CD4-positive, alpha-beta T cell treated with Interferon gamma for 1 hour (primary cell): ENCODE measurements around the gene TCEA3.
A peak's percentile ranks its signal among the peaks of the same experiment; 100 is the strongest.

Source experiments
- DNase-seq: peaks from one replicate; pipeline ENCODE4 v3.0.0-alpha.2; 2020

The TCEA3 gene

DNA sequence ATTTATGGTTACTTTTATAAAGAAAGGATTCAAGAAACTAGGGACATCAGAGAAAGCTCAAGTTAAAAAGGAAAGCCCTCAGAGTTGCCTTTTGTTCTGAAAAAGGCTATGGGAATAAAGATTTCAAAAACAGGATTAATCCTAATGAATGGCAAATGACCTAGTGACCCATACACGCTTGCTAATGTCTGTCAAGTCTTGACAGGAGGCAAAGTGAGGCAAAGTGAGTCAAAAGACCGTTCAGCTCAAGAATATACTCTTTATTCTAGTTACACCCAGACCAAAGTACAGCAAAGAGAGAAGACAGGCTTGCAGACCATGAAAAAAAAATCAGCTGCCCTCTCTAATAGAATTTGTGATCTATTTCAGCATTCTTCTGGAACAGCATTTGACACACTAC, 58.4 kb downstream of the TCEA3 start:
- no peak for DNase-seq

- no peak for DNase-seq
Observed at GRCh38 chr1:23362218-23362713, 62.3 kb downstream of the TCEA3 start.

- DNase-seq, result no peak
Observed at GRCh38 chr1:23358310-23358875, 66.2 kb downstream of the TCEA3 start.

GRCh38 chr1:23357138-23357908, 67.2 kb downstream of the TCEA3 start:
- no peak for DNase-seq

DNA sequence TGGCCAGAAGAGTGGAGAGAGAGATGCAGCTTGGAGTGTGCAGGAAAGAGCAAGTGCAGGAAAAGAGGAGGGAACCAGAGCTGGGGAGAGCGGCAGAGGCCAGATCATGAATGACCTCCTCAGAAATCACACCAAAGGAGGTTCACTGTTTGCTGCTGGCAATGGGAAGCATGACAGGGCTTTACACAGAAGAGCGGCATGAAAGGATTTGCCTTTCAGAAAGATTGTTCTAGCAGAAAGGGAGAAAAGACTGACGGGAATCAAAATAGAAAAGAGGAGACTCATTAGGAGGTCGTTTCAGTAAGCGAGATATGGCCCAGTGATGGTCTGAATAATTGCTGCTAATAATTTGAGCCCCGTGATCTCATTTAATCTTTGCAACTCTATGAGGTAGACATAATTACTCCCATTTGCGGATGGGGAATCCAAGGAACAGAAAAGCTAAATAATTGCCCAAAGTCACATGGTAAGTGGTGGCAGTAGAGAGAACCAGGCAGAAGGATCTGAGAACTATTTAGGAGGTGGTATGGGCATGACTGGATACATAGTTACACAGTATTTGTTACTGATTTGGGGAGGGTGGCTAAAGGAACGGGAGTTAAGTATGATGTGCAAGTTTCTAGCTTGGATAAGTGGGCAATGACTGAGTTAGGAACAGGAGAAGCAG, 67.9 kb downstream of the TCEA3 start:
- DNase-seq, result no peak

DNA sequence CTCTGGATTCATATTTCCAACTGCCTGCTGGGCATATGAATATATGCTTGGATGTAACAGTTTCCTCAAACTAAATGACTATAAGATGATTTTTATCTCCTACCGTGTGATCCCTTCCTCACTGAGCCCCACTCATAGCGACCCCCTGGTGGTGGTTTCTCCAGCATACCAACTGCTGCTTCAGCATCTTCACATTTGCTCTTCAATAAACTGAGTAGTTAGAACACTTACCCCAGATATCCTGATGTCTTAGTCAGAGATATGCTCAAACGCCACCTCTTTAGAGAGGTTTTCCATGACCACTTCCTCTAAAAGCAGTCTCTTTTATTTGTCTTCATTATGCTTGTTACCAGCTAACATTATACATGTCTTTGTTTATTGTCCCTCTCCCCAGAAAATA, 70.3 kb downstream of the TCEA3 start:
- no peak for DNase-seq

DNA sequence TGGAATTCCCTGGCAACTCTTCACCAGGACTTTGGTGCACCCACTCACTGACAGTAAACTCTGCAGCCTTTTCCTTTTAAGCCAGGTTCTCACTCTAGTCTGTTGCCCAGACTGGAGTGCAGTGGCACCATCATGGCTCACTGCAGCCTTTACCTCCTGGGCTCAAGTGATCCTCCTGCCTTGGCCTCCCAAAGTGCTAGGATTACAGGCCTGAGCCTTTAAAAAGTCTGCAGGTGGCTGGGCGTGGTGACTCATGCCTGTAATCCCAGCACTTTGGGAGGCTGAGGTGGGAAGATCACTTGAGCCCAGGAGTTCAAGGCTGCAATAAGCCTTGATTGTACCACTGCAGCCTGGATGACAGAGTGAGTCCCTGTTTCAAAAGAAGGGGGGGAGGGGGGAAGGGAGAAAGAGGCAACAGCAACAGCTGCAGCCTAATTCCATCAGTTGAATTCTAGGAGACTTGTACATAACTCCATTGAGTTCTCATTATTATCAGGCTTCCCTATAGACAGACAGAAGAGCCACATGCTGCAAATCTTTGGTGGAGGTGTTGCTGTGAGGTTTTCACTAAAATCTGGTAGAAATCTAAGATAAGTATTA, 72.4 kb downstream of the TCEA3 start:
- no peak for DNase-seq

DNA sequence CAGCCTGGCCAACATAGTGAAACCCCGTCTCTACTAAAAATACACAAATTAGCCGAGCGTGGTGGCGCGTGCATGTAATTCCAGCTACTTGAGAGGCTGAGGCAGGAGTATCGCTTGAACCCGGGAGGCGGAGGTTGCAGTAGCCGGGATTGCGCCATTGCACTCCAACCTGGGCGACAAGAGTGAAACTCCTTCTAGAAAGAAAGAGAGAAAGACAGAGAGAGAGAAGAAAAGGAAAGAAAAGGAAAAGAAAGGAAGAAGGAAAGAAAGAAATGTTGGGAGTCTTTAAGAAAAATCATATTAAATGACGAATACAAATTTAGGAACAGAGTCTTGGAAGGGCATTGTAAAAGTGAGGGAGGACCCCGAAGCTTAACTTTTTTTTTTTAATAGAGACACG, 78.6 kb downstream of the TCEA3 start:
- no peak for DNase-seq

- no peak for DNase-seq
Observed at GRCh38 chr1:23344987-23345472, 79.5 kb downstream of the TCEA3 start.

GRCh38 chr1:23344111-23344986, 80.2 kb downstream of the TCEA3 start, which contains the start of gene HNRNPR:
Gene HNRNPR (minus strand): TSS chr1:23344284. CDS start chr1:23341008, 3,276 bp downstream.
- peak; percentile 99 for DNase-seq

DNA sequence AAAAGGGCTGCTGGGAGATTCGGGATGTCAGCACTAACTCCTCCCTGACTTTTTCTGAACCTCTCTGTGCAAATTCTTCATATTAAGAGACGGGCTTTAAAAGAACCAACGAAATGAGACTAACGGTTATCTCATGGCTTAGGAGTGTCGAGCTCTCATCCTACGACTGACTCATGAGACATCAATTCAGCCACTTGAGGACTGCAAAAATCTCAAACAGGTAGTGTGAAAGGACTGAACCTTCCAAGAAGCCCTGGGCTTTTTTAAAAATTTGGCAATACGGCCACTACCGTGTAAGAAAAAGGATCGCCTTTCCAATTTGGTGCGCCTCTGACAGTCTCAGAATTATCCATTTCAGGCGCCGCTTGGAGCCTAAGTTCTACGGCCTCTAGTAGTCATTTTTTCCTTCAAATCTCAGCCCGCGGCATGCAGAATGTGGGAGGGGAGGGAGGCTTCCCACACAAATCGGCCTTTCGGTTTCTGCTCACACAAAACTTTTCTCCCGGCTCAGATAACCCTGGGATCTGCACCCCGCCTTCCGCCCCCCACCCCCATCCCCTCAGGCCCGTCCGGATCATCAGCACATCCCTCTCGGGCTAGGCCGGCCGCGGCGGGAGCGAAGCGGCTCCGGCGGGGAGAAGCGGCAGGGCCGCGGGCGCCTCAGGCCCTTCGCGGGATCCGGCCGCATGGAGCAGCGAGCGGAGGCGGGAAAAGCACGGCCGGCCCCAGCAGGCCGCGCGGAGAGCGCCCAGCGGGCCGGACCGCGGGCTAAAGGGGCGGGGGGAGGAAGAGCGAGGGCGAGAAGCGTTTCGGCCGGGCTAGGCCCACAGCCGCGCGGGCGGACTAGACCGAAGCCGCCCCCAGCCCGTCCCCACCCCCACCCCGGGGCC, 81.1 kb downstream of the TCEA3 start:
- DNase-seq, result no peak

GRCh38 chr1:23341931-23342692, 82.4 kb downstream of the TCEA3 start:
- DNase-seq, result no peak

DNA sequence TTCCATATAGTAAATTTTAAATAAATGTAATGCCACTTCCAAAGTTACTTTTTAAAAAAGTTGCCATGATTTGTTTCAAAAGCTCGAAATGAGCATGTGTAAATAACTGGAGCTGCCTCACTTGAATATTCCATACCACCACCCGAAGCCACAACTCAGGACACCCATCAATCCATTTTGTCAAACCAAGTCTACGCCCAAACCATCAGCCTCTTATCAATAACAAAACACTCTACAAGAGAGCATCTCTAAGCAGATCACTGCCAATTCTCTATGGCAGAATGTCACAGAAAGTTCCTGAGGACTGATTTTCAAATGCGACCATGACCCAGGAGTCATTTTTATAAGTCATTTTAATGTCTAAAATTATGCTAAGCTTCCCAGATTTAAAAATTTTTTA, 84.9 kb downstream of the TCEA3 start:
- no peak for DNase-seq

GRCh38 chr1:23337869-23338268, 86.7 kb downstream of the TCEA3 start:
- no peak for DNase-seq

DNA sequence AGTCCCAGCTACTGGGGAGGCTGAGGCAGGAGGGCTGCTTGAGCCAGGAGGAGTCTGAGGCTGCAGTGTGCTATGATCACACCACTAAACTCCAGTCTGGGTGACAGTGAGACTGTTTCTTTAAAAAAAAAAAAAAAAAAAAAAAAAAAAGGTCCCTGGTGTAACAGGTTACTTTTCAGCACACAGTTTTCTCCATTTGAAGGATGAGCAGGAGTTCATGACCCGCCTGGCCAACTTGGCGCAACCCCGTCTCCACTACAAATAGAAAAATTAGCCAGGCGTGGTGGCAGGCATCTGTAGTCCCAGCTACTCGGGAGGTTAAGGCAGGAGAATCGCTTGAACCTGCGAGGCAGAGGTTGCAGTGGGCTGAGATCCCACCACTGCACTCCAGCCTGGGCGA, 92.8 kb downstream of the TCEA3 start:
- DNase-seq, result no peak
